Measurements from ENCODE around the gene DHRS13.
"Not testable (repeated sequence)": the region's sequence is repeated elsewhere in the genome, so short reads cannot be mapped to it uniquely, and the experiment has no call there.

DHRS13 gene

GRCh38 chr17:28935744-28936460 lies 33.0 kb upstream of the DHRS13 start:
- no peak for DNase-seq (ENCODE audit: extremely low read depth in 1 of 2, low read depth in 1 of 2)

DNA sequence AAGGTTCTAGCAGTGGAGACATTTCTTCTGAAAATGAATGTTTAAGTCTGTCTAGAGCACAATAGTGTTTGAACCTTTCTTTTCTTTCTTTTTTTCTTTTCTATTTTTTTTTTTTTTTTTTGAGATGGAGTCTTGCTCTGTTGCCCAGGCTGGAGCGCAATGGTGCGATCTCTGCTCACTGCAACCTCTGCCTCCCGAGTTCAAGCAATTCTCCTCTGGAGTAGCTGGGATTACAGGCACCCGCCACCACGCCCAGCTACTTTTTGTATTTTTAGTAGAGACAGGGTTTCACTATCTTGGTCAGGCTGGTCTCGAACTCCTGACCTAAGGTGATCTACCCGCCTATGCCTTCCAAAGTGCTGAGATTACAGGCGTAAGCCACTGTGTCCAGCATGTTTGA lies 31.6 kb upstream of the DHRS13 start:
- not testable (repeated sequence) for DNase-seq (ENCODE audit: extremely low read depth in 1 of 2, low read depth in 1 of 2)

- no peak for DNase-seq (ENCODE audit: extremely low read depth in 1 of 2, low read depth in 1 of 2)
Measured at GRCh38 chr17:28929787-28930186, 26.9 kb upstream of the DHRS13 start.

DNA sequence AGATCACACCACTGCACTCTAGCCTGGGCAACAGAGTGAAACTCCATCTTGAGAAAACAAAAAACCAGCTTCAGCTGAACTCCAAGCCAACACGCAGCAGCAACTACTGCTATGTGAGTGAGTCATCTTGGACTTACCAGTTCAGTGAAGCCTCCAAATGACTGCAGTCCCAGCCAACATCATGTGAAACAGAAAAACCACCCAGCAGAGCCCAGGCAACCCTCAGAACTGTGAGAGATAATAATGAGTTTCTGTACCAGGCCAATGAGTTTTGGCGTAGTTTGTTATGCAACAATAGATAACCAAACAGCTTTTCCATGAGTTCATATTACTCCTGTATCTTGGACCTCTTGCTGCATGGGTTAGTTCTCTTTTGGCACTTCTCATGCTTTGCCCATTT lies 25.2 kb upstream of the DHRS13 start:
- DNase-seq (ENCODE audit: extremely low read depth in 1 of 2, low read depth in 1 of 2) = no peak

GRCh38 chr17:28926786-28927185 lies 23.9 kb upstream of the DHRS13 start:
- DNase-seq (ENCODE audit: extremely low read depth in 1 of 2, low read depth in 1 of 2) = no peak

DNA sequence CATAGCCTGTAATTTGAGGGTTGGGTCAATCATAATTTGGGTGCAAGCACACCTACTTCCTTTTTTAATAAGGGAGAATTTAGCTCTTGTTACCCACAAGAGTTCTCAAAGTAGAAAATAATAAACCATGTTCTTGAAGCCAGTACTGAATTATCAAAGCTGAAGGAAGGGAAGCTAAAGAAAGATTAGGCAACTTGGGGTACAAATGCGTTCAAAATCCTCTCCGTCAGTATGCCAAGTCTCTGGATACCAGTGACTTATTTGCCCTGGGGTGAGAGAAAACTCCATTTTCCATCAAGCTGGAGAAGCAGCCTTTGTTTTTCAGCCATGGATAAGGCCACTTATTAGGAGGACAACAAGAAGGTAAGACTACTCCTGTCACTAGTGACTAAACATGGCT lies 23.5 kb upstream of the DHRS13 start:
- DNase-seq (ENCODE audit: extremely low read depth in 1 of 2, low read depth in 1 of 2) = no peak

DNA sequence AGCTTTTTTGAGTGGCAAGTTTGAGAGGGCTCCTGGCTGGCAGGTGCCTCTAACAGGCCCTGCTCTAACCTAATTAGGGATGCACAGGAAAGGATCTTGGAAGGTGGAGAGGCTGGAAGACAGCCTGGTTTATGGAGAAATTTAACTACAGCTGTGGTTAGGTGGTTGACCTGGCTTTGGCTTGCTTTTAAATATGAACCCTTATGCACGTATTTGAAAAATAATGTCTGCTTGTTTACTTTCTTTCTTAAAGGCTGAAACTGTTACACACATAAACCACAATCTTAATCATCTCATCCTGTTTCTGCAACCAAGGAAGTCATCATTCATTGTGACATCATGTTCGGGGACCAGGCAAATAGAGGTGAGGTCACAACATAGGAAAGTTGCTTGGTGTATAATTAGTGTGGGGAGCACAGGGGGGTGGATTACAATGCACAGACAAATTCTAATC lies 23.1 kb upstream of the DHRS13 start:
- DNase-seq (ENCODE audit: extremely low read depth in 1 of 2, low read depth in 1 of 2) = peak in 1 of 2 donors; percentile 9

DNA sequence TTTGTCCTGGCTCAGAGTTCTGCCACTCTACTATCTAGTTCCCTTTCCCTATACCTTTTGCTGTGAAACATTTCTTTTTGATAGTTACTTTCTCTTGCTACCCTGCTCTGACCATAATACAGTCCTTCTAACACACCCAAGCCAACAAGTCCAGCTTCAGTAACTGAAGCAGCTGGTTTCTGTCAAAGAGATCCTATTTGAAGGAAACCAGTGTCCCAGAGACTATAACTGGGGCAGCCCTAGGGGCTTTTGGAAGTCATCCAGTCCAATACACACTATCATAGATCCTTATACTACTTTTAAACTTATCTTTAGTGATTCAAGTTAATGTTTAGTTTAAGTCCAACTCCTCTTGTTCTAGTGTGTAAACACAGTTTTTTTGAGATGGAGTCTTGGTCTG lies 17.3 kb upstream of the DHRS13 start:
- no peak for DNase-seq (ENCODE audit: extremely low read depth in 1 of 2, low read depth in 1 of 2)

DNA sequence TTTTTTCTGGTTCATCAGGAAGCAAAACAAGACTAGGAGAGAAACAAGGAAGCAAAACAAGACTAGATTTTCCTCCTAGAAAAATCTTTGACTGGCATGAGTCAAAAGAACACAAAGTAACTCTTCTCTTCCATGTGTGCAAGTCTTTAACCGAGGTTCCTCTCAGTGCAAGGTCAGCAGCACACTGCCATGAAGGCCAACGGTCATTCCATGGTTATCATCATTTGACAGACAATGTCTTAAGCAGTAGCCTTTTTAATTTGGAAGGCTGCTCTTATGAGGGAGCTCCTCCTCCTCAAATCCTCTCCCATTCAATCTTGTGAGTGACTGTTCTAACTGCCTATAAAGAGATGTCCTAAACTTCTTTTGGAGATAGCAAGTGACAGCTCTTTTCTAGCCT lies 15.4 kb upstream of the DHRS13 start:
- DNase-seq (ENCODE audit: extremely low read depth in 1 of 2, low read depth in 1 of 2) = no peak

- no peak for DNase-seq (ENCODE audit: extremely low read depth in 1 of 2, low read depth in 1 of 2)
Measured at GRCh38 chr17:28917465-28917864, 14.6 kb upstream of the DHRS13 start.

- no peak for DNase-seq (ENCODE audit: extremely low read depth in 1 of 2, low read depth in 1 of 2)
Measured at GRCh38 chr17:28917029-28917428, 14.2 kb upstream of the DHRS13 start.

DNA sequence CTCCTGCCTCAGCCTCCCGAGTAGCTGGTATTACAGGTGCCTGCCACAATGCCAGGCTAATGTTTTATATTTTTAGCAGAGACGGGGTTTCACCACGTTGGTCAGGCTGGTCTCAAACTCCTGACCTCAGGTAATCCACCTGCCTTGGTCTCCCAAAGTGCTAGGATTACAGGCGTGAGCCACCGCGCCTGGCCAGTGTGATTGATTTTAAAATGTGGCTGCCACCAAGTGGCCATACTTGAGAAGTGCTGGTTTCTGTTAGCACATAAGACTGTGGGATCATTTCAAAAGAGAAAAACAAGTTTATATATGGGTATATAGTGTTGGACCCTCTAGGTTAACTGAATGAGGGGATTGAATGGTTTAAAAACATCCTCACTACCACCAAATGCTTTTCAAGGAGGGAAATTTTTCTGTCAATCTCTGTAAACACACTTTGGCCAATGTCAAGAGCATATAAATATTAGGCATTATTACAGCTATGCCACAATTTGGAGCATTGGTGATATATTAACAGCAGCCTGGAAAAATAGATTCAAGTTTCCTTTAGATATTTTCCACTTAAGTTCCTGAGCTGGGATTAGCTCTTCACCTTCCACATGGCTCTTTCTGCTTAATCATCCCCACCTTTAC lies 13.5 kb upstream of the DHRS13 start:
- no peak for DNase-seq (ENCODE audit: extremely low read depth in 1 of 2, low read depth in 1 of 2)

GRCh38 chr17:28912938-28913333 lies 10.1 kb upstream of the DHRS13 start:
- no peak for DNase-seq (ENCODE audit: extremely low read depth in 1 of 2, low read depth in 1 of 2)

DNA sequence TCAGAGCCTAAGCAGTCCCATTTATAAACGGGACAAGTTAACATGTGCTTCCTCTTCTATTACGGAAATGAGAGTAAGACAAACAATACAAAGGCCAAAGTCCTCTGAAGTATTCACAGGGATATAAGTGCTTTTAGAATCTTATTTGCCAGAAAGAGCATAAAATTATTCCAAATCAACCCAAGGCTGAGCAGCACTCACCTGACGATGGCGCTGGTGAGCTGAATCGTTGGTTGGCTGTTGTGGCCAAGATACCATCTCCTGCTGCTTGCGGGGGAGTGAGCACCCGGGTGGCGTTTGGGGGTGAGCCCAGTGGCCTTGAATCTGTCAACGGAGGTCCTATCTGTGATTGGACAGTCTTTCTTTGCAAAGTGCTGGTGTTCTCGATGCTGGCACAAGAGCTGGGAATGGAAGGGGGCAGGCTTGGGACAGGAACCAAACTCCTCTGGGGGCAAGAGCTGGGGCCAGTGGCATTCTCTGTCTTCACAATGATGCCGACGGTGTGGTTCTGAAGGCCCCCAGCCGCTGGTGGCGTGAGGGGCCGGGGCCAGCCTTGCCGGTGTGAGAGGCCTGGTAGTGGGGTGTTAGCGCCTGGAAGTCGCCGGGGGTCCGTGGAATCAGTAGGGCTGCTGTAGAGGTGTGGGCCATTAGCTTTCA lies 9.5 kb upstream of the DHRS13 start:
- DNase-seq (ENCODE audit: extremely low read depth in 1 of 2, low read depth in 1 of 2) = no peak

- DNase-seq (ENCODE audit: extremely low read depth in 1 of 2, low read depth in 1 of 2) = no peak
Measured at GRCh38 chr17:28911411-28912045, 8.6 kb upstream of the DHRS13 start.

GRCh38 chr17:28910534-28910933 lies 7.7 kb upstream of the DHRS13 start:
- DNase-seq (ENCODE audit: extremely low read depth in 1 of 2, low read depth in 1 of 2) = no peak

DNA sequence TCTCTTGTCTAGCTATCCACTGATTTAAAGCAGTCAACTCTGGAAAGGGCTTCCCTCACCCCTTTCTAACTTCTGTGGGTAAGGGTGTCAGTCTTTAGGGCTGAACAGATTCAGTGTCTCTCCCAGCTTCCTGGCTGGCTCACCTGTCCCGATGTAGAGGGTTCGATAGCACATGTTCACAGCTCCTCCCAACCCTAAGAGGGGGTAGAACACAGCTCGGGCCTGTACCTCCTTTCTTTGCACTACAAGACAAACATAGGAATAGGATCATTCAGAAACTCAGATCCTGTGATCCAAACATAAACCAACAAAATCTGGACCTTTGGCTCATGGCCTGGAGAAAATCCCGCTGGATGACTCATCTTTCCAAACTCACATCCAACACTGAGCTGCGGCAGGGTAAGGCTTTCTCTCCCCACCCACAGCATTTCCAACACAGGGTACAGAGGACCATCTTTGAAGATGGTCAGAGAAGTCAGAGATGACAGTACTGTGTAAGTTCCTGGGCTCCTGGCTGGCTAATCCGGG lies 5.8 kb upstream of the DHRS13 start:
- DNase-seq (ENCODE audit: extremely low read depth in 1 of 2, low read depth in 1 of 2) = no peak

GRCh38 chr17:28907709-28908475 lies 5.0 kb upstream of the DHRS13 start:
- no peak for DNase-seq (ENCODE audit: extremely low read depth in 1 of 2, low read depth in 1 of 2)

DNA sequence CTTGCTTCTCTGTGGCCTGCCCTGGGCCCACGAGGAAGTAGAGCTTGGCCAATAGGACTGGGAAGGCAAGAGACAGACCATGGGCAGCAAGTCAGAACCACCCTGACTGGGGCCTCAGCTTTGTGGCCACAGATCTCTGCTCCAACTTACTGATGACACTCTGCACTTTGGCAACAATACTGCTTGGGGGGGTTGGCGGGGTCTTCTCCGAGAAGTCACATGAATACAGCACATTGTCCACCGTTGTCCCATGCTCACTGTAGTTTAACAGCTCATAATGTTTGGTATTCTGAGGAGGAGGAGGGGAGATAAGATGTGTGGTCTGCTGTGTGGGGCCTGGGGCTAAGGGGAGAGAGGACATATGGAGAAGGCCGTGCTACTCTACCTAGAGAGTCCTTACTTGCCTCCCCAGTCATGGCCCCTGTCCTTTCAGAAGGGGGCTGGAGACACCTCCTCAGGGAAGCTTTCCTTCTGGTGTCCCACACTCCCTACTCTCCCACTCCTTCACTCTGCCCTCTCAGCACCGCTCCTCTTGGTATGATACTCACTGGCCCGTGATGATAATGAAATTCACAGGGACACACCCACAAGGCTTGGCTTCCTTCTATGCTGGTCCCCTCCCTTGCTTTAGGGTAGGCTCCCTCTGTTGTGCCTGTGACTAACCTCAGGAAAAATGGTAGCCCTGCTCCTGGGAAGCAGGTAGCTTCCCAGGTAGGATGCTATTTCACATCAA lies 4.0 kb upstream of the DHRS13 start:
- no peak for DNase-seq (ENCODE audit: extremely low read depth in 1 of 2, low read depth in 1 of 2)

- no peak for DNase-seq (ENCODE audit: extremely low read depth in 1 of 2, low read depth in 1 of 2)
Measured at GRCh38 chr17:28906276-28906675, 3.4 kb upstream of the DHRS13 start.
